ENCODE results near the gene NEURL1. TPM values are rescaled to one million over a fixed set of nuclear protein-coding genes. Genes with fewer than 3 reads are reported as not detected.

NEURL1 gene
- total and polyA plus RNA-seq, 2 experiments from 2014 or later = 2.3 to 4.6 TPM

GRCh38 chr10:103465411-103466179 is 27.9 kb upstream of the NEURL1 start:
- H3K36me3 ChIP-seq (replicated peaks; ENCODE audit: insufficient read depth, low read depth) = no peaks in the 10 kb centered on the region
- H4K20me1 ChIP-seq (ENCODE audit: insufficient read depth, poor library complexity, severe bottlenecking) = no peaks in the 10 kb centered on the region
- H3K27me3 ChIP-seq = no peaks in the 10 kb centered on the region
- TF ChIP-seq, protein P1, sequence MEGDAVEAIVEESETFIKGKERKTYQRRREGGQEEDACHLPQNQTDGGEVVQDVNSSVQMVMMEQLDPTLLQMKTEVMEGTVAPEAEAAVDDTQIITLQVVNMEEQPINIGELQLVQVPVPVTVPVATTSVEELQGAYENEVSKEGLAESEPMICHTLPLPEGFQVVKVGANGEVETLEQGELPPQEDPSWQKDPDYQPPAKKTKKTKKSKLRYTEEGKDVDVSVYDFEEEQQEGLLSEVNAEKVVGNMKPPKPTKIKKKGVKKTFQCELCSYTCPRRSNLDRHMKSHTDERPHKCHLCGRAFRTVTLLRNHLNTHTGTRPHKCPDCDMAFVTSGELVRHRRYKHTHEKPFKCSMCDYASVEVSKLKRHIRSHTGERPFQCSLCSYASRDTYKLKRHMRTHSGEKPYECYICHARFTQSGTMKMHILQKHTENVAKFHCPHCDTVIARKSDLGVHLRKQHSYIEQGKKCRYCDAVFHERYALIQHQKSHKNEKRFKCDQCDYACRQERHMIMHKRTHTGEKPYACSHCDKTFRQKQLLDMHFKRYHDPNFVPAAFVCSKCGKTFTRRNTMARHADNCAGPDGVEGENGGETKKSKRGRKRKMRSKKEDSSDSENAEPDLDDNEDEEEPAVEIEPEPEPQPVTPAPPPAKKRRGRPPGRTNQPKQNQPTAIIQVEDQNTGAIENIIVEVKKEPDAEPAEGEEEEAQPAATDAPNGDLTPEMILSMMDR (IDR thresholded peaks at IDR 0.05; ENCODE audit: poor library complexity) = no peak
- TF ChIP-seq EZH2phosphoT487 (IDR thresholded peaks at IDR 0.05; ENCODE audit: low read depth, severe bottlenecking, unreplicated experiment) = no peak
- TF ChIP-seq EZH2 (IDR thresholded peaks at IDR 0.05; ENCODE audit: borderline replicate concordance) = no peak
- no peak overlapping the region for H3K4me3 ChIP-seq
- no peak overlapping the region for H3K4me2 ChIP-seq
- H3K4me1 ChIP-seq (ENCODE audit: insufficient read depth) = no peaks in the 10 kb centered on the region
- no peaks in the 10 kb centered on the region for H3K79me2 ChIP-seq
- 92% methylated on average over 14 of the region's 14 CpGs for WGBS (ENCODE audit: low lambda C conversion rate, missing lambda C conversion rate)
- no peaks in the 10 kb centered on the region for H3K9me2 ChIP-seq (replicated peaks; ENCODE audit: insufficient read depth)
- H3K27ac ChIP-seq = no peak overlapping the region
- no peak for DNase-seq (ENCODE audit: low spot score)
- no peak overlapping the region for H2AFZ ChIP-seq
- H3K9me3 ChIP-seq (ENCODE audit: low read depth) = no peaks in the 10 kb centered on the region

- no peak overlapping the region for H2AFZ ChIP-seq
- no peaks in the 10 kb centered on the region for H3K9me3 ChIP-seq (ENCODE audit: low read depth)
- H3K27me3 ChIP-seq = no peaks in the 10 kb centered on the region
- no peaks in the 10 kb centered on the region for H3K9me2 ChIP-seq (replicated peaks; ENCODE audit: insufficient read depth)
- H3K4me3 ChIP-seq = no peak overlapping the region
- H3K36me3 ChIP-seq (replicated peaks; ENCODE audit: insufficient read depth, low read depth) = no peaks in the 10 kb centered on the region
- no peak overlapping the region for H3K4me2 ChIP-seq
- WGBS (ENCODE audit: low lambda C conversion rate, missing lambda C conversion rate) = 77% methylated on average over 3 of the region's 3 CpGs
- H3K79me2 ChIP-seq = no peaks in the 10 kb centered on the region
- no peak for DNase-seq (ENCODE audit: low spot score)
- no peak overlapping the region for H3K27ac ChIP-seq
- no peaks in the 10 kb centered on the region for H3K4me1 ChIP-seq (ENCODE audit: insufficient read depth)
- H4K20me1 ChIP-seq (ENCODE audit: insufficient read depth, poor library complexity, severe bottlenecking) = no peaks in the 10 kb centered on the region
- TF ChIP-seq EZH2 (IDR thresholded peaks at IDR 0.05; ENCODE audit: borderline replicate concordance) (no peak), EZH2phosphoT487 (IDR thresholded peaks at IDR 0.05; ENCODE audit: low read depth, severe bottlenecking, unreplicated experiment) (no peak)
- TF ChIP-seq, protein P1 (IDR thresholded peaks at IDR 0.05; ENCODE audit: poor library complexity) = no peak
Observed at GRCh38 chr10:103466734-103467133, 26.8 kb upstream of the NEURL1 start.

- TF ChIP-seq EZH2 (IDR thresholded peaks at IDR 0.05; ENCODE audit: borderline replicate concordance) (no peak), EZH2phosphoT487 (IDR thresholded peaks at IDR 0.05; ENCODE audit: low read depth, severe bottlenecking, unreplicated experiment) (no peak)
- TF ChIP-seq, protein P1 (IDR thresholded peaks at IDR 0.05; ENCODE audit: poor library complexity) = no peak
- no peak overlapping the region for H3K4me3 ChIP-seq
- 89% methylated on average over 7 of the region's 7 CpGs for WGBS (ENCODE audit: low lambda C conversion rate, missing lambda C conversion rate)
- H2AFZ ChIP-seq = no peak overlapping the region
- no peaks in the 10 kb centered on the region for H3K9me3 ChIP-seq (ENCODE audit: low read depth)
- no peak overlapping the region for H3K27ac ChIP-seq
- H3K36me3 ChIP-seq (replicated peaks; ENCODE audit: insufficient read depth, low read depth) = no peaks in the 10 kb centered on the region
- no peak for DNase-seq (ENCODE audit: low spot score)
- H3K9me2 ChIP-seq (replicated peaks; ENCODE audit: insufficient read depth) = no peaks in the 10 kb centered on the region
- H4K20me1 ChIP-seq (ENCODE audit: insufficient read depth, poor library complexity, severe bottlenecking) = no peaks in the 10 kb centered on the region
- no peaks in the 10 kb centered on the region for H3K27me3 ChIP-seq
- H3K4me2 ChIP-seq = no peak overlapping the region
- no peaks in the 10 kb centered on the region for H3K79me2 ChIP-seq
- H3K4me1 ChIP-seq (ENCODE audit: insufficient read depth) = no peaks in the 10 kb centered on the region
Observed at GRCh38 chr10:103467406-103467805, 26.1 kb upstream of the NEURL1 start.

All from hepatocyte (in vitro differentiated cells).